HG03025 (cell line): Measurements from ENCODE around the gene ZNF512.
"Not testable (repeated sequence)": the region's sequence is repeated elsewhere in the genome, so short reads cannot be mapped to it uniquely, and the experiment has no call there.

Experiments used
- ATAC-seq: cut with Tn5 transposase; IDR thresholded peaks from one replicate; pipeline ENCODE4 v1.9.1; 2021; ENCODE audit warnings: mild to moderate bottlenecking, moderate library complexity; ENCODE audit not compliant: unreplicated experiment, low FRiP score

ZNF512 gene

GRCh38 chr2:27581417-27582128 lies 1.3 kb upstream of the ZNF512 start:
- ATAC-seq = no peak

- no peak for ATAC-seq
Measured at GRCh38 chr2:27582129-27582694, 630 bp upstream of the ZNF512 start.

- ATAC-seq = no peak
Measured at GRCh38 chr2:27583390-27583915, 611 bp downstream of the ZNF512 start.

GRCh38 chr2:27584597-27584996 lies 1.8 kb downstream of the ZNF512 start:
- no peak for ATAC-seq

GRCh38 chr2:27587025-27587424 lies 4.2 kb downstream of the ZNF512 start:
- no peak for ATAC-seq

GRCh38 chr2:27588308-27588707 lies 5.5 kb downstream of the ZNF512 start:
- no peak for ATAC-seq

- ATAC-seq = no peak
Measured at GRCh38 chr2:27591745-27592144, 8.9 kb downstream of the ZNF512 start.

GRCh38 chr2:27593240-27593639 lies 10.4 kb downstream of the ZNF512 start:
- no peak for ATAC-seq

GRCh38 chr2:27594020-27594703 lies 11.3 kb downstream of the ZNF512 start:
- ATAC-seq = not testable (repeated sequence)

GRCh38 chr2:27595412-27595811 lies 12.6 kb downstream of the ZNF512 start:
- ATAC-seq = not testable (repeated sequence)

- ATAC-seq = no peak
Measured at GRCh38 chr2:27596627-27597026, 13.8 kb downstream of the ZNF512 start.

GRCh38 chr2:27606611-27607010 lies 23.8 kb downstream of the ZNF512 start:
- no peak for ATAC-seq

GRCh38 chr2:27613985-27614384 lies 31.1 kb downstream of the ZNF512 start:
- no peak for ATAC-seq

GRCh38 chr2:27615316-27615715 lies 32.5 kb downstream of the ZNF512 start:
- no peak for ATAC-seq

GRCh38 chr2:27621524-27621923 lies 38.7 kb downstream of the ZNF512 start:
- ATAC-seq = no peak

GRCh38 chr2:27622921-27623384 lies 40.1 kb downstream of the ZNF512 start:
- no peak for ATAC-seq

GRCh38 chr2:27624943-27625342 lies 42.1 kb downstream of the ZNF512 start:
- no peak for ATAC-seq

GRCh38 chr2:27626323-27626722 lies 43.5 kb downstream of the ZNF512 start:
- not testable (repeated sequence) for ATAC-seq

GRCh38 chr2:27626921-27627320 lies 44.1 kb downstream of the ZNF512 start:
- not testable (repeated sequence) for ATAC-seq

GRCh38 chr2:27627963-27628766 lies 45.3 kb downstream of the ZNF512 start:
- peak; percentile 22 for ATAC-seq
